ENCODE results near the gene DDX56.

- TF ChIP-seq EZH2 (IDR thresholded peaks at IDR 0.05; ENCODE audit: low read length, missing control alignments) (no peak), CTCF (conservative IDR thresholded peaks at IDR 0.05 in 1 of 2, IDR thresholded peaks at IDR 0.05 in 1 of 2; ENCODE audit: low read depth in 1 of 2, low read length in 2 of 2) (no peak)
Observed at GRCh38 chr7:44602576-44602910, 28.8 kb upstream of the DDX56 start.

All from fibroblast of lung (primary cell).